HG02642 (cell line): ENCODE measurements around the gene TUBB2B.

Source experiments
- ATAC-seq: cut with Tn5 transposase; IDR thresholded peaks from one replicate; pipeline ENCODE4 v1.9.1; 2021; ENCODE audit warnings: mild to moderate bottlenecking; ENCODE audit not compliant: unreplicated experiment, poor library complexity

TUBB2B gene

GRCh38 chr6:3227363-3228045, at the start of gene TUBB2B:
TSS of gene TUBB2B (minus strand) at chr6:3227653. CDS start at chr6:3227543, 110 bp downstream.
- ATAC-seq, result no peak

- no peak for ATAC-seq
Observed at GRCh38 chr6:3277251-3277650, 49.8 kb upstream of the TUBB2B start.

- ATAC-seq, result no peak
Observed at GRCh38 chr6:3276174-3277167, 49.0 kb upstream of the TUBB2B start.

- no peak for ATAC-seq
Observed at GRCh38 chr6:3273707-3274521, 46.5 kb upstream of the TUBB2B start.

- ATAC-seq, result no peak
Observed at GRCh38 chr6:3272911-3273547, 45.6 kb upstream of the TUBB2B start.

- ATAC-seq, result no peak
Observed at GRCh38 chr6:3271756-3272155, 44.3 kb upstream of the TUBB2B start.

- ATAC-seq, result no peak
Observed at GRCh38 chr6:3270258-3270657, 42.8 kb upstream of the TUBB2B start.

GRCh38 chr6:3269281-3269975, 42.0 kb upstream of the TUBB2B start:
- ATAC-seq, result no peak

- no peak for ATAC-seq
Observed at GRCh38 chr6:3268680-3269079, 41.2 kb upstream of the TUBB2B start.

- ATAC-seq, result no peak
Observed at GRCh38 chr6:3267162-3267561, 39.7 kb upstream of the TUBB2B start.

GRCh38 chr6:3266170-3266569, 38.7 kb upstream of the TUBB2B start:
- no peak for ATAC-seq

GRCh38 chr6:3265671-3266070, 38.2 kb upstream of the TUBB2B start:
- ATAC-seq, result no peak

- ATAC-seq, result no peak
Observed at GRCh38 chr6:3264356-3264755, 36.9 kb upstream of the TUBB2B start.

GRCh38 chr6:3263096-3263495, 35.6 kb upstream of the TUBB2B start:
- ATAC-seq, result no peak

- no peak for ATAC-seq
Observed at GRCh38 chr6:3261921-3262320, 34.5 kb upstream of the TUBB2B start.

- no peak for ATAC-seq
Observed at GRCh38 chr6:3261518-3261820, 34.0 kb upstream of the TUBB2B start.

GRCh38 chr6:3260772-3261517, 33.5 kb upstream of the TUBB2B start:
- no peak for ATAC-seq

GRCh38 chr6:3260296-3260695, 32.8 kb upstream of the TUBB2B start:
- no peak for ATAC-seq

GRCh38 chr6:3259491-3259958, 32.1 kb upstream of the TUBB2B start:
- peak; percentile 26 for ATAC-seq
